ENCODE results near the gene SLC5A10. TPM values are rescaled to one million over a fixed set of nuclear protein-coding genes. Genes with fewer than 3 reads are reported as not detected.
"Not testable (repeated sequence)": the region's sequence is repeated elsewhere in the genome, so short reads cannot be mapped to it uniquely, and the experiment has no call there.

The SLC5A10 gene
- total RNA-seq, 1 donor from 2014 or later, result not detected

DNA sequence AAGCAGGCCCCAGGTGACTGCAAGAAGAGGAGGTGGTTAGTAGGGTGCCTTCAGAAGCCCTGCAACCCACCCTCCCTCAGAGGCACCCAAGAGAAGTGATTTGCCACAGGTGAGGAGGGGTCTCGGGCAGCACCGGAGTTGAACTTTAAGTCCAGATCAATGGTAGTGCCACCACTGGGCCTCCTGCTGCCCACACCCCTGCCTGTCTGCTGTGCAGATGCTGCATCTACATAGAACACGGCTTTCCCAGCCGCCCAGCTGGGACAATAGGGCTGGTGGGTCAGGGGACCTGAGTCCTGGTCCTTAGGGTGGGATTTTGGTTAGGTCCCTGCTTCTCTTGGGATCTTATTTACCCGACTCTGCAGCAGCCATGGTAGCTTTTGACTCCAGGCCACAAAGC lies 70.2 kb downstream of the SLC5A10 start:
- DNase-seq (ENCODE audit: low read depth), result no peak

DNA sequence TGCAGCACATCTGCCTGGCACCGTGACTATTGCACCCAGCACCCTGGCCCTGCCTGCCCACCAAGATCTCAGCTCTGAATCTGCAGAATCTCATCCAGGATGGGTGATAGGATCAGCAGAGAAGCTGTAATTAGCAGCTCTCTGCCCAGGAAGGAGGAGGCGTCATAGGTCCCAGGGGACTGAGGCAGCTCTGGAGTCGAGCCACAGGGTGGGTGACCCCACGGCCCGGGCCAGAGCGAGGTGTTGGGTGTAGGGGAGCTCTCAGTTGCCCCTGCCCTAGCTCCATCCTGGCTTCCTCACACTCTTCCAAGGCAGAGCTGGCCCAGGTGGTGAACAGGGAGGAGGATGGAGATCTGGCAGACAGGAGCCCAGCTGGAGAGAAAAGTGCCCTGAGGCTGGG lies 70.8 kb downstream of the SLC5A10 start:
- TF ChIP-seq, protein P1, sequence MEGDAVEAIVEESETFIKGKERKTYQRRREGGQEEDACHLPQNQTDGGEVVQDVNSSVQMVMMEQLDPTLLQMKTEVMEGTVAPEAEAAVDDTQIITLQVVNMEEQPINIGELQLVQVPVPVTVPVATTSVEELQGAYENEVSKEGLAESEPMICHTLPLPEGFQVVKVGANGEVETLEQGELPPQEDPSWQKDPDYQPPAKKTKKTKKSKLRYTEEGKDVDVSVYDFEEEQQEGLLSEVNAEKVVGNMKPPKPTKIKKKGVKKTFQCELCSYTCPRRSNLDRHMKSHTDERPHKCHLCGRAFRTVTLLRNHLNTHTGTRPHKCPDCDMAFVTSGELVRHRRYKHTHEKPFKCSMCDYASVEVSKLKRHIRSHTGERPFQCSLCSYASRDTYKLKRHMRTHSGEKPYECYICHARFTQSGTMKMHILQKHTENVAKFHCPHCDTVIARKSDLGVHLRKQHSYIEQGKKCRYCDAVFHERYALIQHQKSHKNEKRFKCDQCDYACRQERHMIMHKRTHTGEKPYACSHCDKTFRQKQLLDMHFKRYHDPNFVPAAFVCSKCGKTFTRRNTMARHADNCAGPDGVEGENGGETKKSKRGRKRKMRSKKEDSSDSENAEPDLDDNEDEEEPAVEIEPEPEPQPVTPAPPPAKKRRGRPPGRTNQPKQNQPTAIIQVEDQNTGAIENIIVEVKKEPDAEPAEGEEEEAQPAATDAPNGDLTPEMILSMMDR (conservative IDR thresholded peaks at IDR 0.05; ENCODE audit: low read depth, low read length), result no peak
- DNase-seq (ENCODE audit: low read depth), result no peak
- H3K4me3 ChIP-seq (ENCODE audit: low read depth, low read length), result no peak overlapping the region

More for the DNA sequence above, 70.2 kb downstream of the SLC5A10 start:
- H3K4me3 ChIP-seq (ENCODE audit: low read depth, low read length), result no peak overlapping the region
- TF ChIP-seq, protein P1 (conservative IDR thresholded peaks at IDR 0.05; ENCODE audit: low read depth, low read length), result no peak

GRCh38 chr17:19023209-19023999 lies 71.4 kb downstream of the SLC5A10 start:
- TF ChIP-seq, protein P1 (conservative IDR thresholded peaks at IDR 0.05; ENCODE audit: low read depth, low read length), result no peak
- no peak overlapping the region for H3K4me3 ChIP-seq (ENCODE audit: low read depth, low read length)
- no peak for DNase-seq (ENCODE audit: low read depth)

GRCh38 chr17:19024101-19025078 lies 72.4 kb downstream of the SLC5A10 start:
- DNase-seq (ENCODE audit: low read depth), result no peak
- TF ChIP-seq, protein P1 (conservative IDR thresholded peaks at IDR 0.05; ENCODE audit: low read depth, low read length), result no peak

DNA sequence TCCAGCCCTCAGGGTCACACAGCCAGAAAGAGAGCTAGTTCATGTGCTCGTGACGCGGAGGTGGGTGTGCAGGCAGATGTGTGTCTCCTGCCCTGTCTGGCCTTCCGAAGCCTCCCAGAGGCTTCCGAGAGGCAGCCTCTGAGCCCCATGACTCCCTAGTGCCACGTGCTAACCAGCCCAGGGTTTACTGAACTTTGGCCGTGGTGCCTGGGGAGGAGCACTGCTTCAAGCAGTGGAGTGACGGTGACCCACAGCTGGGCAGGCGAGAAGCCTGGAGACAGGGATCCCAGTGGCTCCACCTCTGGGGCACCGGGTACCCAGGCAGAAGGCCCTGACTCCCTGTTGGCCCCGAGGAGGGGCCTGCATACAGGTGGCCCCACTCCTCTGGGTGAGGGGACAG lies 76.7 kb downstream of the SLC5A10 start:
- not testable (repeated sequence) for H3K4me3 ChIP-seq (ENCODE audit: low read depth, low read length); DNase-seq (ENCODE audit: low read depth)

More at GRCh38 chr17:19024101-19025078, 72.4 kb downstream of the SLC5A10 start:
- no peak overlapping the region for H3K4me3 ChIP-seq (ENCODE audit: low read depth, low read length)

DNA sequence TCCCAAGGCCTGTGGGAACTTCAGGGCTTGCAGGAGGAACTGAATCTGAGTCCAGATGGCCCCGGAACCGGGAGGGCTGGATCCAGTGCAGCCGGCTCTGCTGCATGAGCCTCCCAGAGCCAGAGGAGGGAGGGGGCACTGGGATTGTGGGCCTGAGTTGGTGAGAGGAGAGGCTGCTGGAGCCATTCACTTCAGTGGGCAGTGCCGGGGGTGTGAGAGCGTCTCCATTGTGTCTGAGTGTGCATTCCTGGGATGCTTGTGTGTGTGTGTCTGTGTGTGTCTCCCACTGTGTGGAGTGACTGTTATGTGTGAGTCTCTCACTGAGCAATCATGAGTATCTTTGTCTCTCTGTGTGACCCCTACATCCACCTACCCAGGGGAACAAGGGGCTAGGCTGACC lies 77.8 kb downstream of the SLC5A10 start:
- not testable (repeated sequence) for H3K4me3 ChIP-seq (ENCODE audit: low read depth, low read length); DNase-seq (ENCODE audit: low read depth)

DNA sequence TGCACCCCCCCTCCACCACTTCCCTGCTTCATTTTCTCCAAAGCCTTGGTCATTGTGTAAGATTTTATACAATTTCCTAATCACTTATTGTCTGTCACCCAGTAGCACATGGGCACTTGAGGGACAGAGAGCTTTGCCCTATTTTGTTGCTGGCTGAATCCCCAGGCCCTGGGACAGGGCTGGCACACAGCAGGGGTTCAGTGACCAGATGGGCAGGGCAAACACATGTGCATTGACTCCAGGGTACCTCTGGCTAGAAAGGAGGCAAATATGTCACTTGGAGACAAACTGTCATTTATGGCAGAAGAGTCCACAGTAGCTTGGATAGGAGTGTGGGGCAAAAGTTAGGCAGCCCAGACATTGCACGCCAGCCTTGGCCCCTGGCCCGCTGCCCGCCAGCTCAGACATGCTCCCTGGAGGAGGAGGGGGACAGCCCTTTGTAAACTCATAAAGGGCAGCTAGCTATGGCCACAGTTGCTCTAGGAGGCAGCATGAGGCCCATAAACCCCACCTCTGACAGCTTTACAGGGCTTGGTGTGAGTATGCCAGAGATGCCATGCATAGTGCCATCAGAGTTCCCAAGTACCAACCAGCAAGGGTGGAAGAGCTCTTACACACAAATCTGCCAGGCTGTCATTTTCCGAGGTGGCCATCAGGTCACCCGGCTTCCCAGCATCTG lies 78.9 kb downstream of the SLC5A10 start:
- not testable (repeated sequence) for DNase-seq (ENCODE audit: low read depth); H3K4me3 ChIP-seq (ENCODE audit: low read depth, low read length)

- not testable (repeated sequence) for DNase-seq (ENCODE audit: low read depth); H3K4me3 ChIP-seq (ENCODE audit: low read depth, low read length)
- TF ChIP-seq, protein P1 (conservative IDR thresholded peaks at IDR 0.05; ENCODE audit: low read depth, low read length), result peak; percentile 39
Measured at GRCh38 chr17:19031729-19032128, 79.8 kb downstream of the SLC5A10 start.

- not testable (repeated sequence) for DNase-seq (ENCODE audit: low read depth); H3K4me3 ChIP-seq (ENCODE audit: low read depth, low read length)
Measured at GRCh38 chr17:19032377-19032988, 80.5 kb downstream of the SLC5A10 start.

DNA sequence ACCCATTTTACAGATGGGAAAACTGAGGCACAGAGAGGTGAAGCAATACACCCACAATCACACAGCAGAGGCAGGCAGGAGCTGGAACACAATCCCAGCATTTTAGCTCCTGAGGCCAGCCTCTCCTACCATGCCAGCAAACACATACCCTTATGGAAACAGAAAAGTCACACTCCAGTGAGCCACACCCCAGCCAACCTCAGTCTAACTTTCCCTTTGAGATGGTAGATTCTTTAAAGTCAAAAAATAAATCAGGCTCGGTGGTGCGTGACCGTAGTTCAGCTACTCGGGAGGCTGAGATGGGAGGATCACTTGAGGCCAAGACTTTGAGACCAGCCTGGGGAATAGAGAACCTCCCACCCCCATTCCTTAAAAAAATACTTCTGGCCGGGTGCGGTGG lies 84.2 kb downstream of the SLC5A10 start:
- not testable (repeated sequence) for DNase-seq (ENCODE audit: low read depth); H3K4me3 ChIP-seq (ENCODE audit: low read depth, low read length)

DNA sequence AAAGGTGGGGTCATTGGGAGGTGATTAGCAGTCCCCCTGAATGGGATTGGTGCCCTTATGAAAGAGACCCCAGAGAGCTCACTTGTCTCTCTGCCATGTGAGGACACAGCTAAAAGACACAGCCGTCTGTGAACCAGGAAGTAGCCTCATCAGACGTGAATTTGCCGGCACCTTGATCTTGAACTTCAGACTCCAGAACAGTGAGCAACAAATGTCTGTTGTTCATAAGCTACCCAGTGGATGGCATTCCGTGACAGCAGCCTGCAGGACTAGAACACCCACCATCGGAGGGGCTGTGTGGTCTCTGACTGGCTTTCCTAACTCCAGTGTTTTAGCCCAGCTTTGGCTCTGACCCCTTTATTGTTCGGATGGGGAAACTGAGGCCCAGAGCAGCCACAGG lies 85.6 kb downstream of the SLC5A10 start:
- not testable (repeated sequence) for DNase-seq (ENCODE audit: low read depth); H3K4me3 ChIP-seq (ENCODE audit: low read depth, low read length)
